Measurements from ENCODE around the gene RAD51B.

DNA sequence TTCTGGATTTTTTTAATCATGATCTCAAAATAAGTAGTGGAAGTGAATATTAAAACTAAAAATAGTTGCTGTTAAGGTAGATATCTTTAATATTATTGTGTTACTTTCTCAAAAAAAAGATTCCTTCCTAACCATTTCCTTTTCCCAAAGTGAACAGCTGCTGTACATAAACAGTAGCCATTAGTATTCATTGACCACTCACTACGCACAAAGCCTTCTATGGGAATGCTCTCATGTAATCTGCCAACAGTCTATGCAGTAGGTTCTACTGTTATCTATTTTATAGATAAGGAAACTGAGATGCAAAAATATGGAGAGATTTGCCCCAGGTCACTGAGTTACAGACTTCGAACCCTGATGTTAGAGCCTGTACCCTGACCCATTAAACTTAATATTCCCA lies 941.2 kb downstream of the RAD51B start:
- TF ChIP-seq, protein P1, sequence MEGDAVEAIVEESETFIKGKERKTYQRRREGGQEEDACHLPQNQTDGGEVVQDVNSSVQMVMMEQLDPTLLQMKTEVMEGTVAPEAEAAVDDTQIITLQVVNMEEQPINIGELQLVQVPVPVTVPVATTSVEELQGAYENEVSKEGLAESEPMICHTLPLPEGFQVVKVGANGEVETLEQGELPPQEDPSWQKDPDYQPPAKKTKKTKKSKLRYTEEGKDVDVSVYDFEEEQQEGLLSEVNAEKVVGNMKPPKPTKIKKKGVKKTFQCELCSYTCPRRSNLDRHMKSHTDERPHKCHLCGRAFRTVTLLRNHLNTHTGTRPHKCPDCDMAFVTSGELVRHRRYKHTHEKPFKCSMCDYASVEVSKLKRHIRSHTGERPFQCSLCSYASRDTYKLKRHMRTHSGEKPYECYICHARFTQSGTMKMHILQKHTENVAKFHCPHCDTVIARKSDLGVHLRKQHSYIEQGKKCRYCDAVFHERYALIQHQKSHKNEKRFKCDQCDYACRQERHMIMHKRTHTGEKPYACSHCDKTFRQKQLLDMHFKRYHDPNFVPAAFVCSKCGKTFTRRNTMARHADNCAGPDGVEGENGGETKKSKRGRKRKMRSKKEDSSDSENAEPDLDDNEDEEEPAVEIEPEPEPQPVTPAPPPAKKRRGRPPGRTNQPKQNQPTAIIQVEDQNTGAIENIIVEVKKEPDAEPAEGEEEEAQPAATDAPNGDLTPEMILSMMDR (conservative IDR thresholded peaks at IDR 0.05 in 1 of 2, IDR thresholded peaks at IDR 0.05 in 1 of 2; ENCODE audit: low read depth in 1 of 2, low read length in 2 of 2), result no peak
- TF ChIP-seq EZH2 (IDR thresholded peaks at IDR 0.05; ENCODE audit: low read length, missing control alignments), result no peak
